Measurements from ENCODE around the gene ZNF33A. TPM values are rescaled to one million over a fixed set of nuclear protein-coding genes. Genes with fewer than 3 reads are reported as not detected.
"Not testable (repeated sequence)": the region's sequence is repeated elsewhere in the genome, so short reads cannot be mapped to it uniquely, and the experiment has no call there.

The ZNF33A gene
- total RNA-seq, 1 donor from 2014 or later: 24.3 TPM

- intact Hi-C loops (cut with micrococcal nuclease): no loop called here
- peaks cover 3% of the 10 kb centered on the region for H3K9me3 ChIP-seq (replicated peaks)
These were observed 62.1 kb downstream of the ZNF33A start for GRCh38 chr10:38072552-38072951.

DNA sequence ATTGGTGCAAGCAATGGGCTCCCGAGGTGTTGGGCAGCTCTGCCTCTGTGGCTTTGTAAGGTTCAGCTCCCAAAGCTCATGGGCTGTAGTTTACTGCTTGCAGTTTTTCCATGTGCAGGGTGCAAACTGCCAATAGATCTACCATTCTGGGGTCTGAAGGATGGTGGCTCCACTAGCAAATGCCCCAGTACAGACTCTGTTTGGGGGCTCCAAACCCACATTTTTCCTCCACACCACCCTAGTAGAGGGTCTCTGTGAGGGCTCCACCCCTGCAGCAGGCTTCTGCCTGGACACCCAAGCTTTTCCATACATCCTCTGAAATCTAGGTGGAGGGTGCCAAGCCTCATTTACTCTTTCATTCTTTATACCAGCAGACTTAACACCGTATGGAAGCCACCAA lies 66.2 kb downstream of the ZNF33A start:
- no peaks in the 10 kb centered on the region for H3K4me1 ChIP-seq
- DNase-seq: no peak
- no peak for TF ChIP-seq CTCF (IDR thresholded peaks at IDR 0.05; ENCODE audit: borderline replicate concordance)
- intact Hi-C loops (cut with micrococcal nuclease): no loop called here
- no peak overlapping the region for H3K27ac ChIP-seq (replicated peaks)
- no peaks in the 10 kb centered on the region for H3K36me3 ChIP-seq
- H3K9me3 ChIP-seq (replicated peaks): peaks cover 3% of the 10 kb centered on the region
- no peaks in the 10 kb centered on the region for H3K27me3 ChIP-seq (ENCODE audit: low read depth)
- no peak overlapping the region for H3K4me3 ChIP-seq

More at GRCh38 chr10:38072552-38072951, 62.1 kb downstream of the ZNF33A start:
- TF ChIP-seq CTCF (IDR thresholded peaks at IDR 0.05; ENCODE audit: borderline replicate concordance): no peak
- no peaks in the 10 kb centered on the region for H3K36me3 ChIP-seq
- H3K27me3 ChIP-seq (ENCODE audit: low read depth): no peaks in the 10 kb centered on the region
- no peak for DNase-seq
- no peaks in the 10 kb centered on the region for H3K4me1 ChIP-seq
- no peak overlapping the region for H3K27ac ChIP-seq (replicated peaks)
- H3K4me3 ChIP-seq: no peak overlapping the region

- H3K9me3 ChIP-seq (replicated peaks); intact Hi-C loops (cut with micrococcal nuclease); H3K27me3 ChIP-seq (ENCODE audit: low read depth); DNase-seq: not testable (repeated sequence)
- H3K36me3 ChIP-seq: peaks cover 26% of the 10 kb centered on the region
- H3K4me3 ChIP-seq: peak overlapping the region; percentile 82
- H3K4me1 ChIP-seq: peaks cover 20% of the 10 kb centered on the region
- peak overlapping the region; percentile 87 for H3K27ac ChIP-seq (replicated peaks)
These were observed 82.8 kb downstream of the ZNF33A start for GRCh38 chr10:38093318-38093717.

GRCh38 chr10:38093816-38094157 lies 83.3 kb downstream of the ZNF33A start:
- Histone ChIP-seq H3K4me1 (peaks cover 20% of the 10 kb centered on the region), H3K36me3 (peaks cover 31% of the 10 kb centered on the region), H3K27me3 (ENCODE audit: low read depth) (no peaks in the 10 kb centered on the region), H3K27ac (replicated peaks) (peak overlapping the region; percentile 87), H3K4me3 (peak overlapping the region; percentile 82), H3K9me3 (replicated peaks) (peaks cover 8% of the 10 kb centered on the region)
- no peak for DNase-seq
- intact Hi-C loops (cut with micrococcal nuclease): no loop called here
- TF ChIP-seq CTCF (IDR thresholded peaks at IDR 0.05; ENCODE audit: borderline replicate concordance): no peak

DNA sequence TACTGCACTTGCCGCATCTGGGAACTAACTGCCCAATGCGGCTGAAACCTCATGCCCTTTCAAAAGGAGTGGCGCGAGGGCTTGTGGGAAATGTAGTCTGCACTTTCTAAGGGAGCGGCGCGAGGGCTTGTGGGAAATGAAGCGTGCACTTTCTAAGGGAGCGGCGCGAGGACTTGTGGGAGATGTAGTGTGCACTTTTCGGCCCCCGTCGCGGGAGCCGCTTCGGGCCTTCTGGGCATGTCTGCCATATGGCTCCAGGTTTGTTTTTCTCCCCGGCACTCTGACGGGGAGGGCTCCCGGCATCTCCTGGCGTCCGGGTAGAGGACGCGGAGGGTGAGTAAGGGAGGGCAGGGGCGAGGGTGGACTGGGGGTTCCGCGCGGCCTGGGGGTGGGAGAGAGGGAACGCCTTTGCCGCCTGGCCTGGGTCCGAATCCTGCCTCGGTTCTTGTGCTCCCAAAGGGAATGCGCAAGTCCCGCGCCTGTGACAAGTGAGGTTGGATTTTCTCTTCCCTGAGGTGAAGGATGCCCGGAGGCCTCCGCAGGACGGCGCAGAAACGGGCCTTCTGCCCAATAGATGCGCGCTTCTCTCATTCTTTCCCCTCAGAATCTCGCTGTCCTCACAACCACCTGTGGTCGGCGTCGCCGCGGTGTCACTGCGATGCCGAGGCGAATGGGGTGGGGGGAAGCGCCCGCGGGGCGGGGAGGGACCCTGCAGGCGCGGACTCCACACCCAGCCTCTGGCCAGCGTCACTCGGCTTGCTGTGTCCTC lies 83.9 kb downstream of the ZNF33A start, which contains the start of gene ZNF37A:
ZNF37A (plus strand) TSS at position 180 of the 769 bp plus-strand sequence. CDS start 2,281 bp downstream, outside the sequence.
- peak within 1 kb of the TSS; percentile 87 for H3K27ac ChIP-seq (replicated peaks)
- no peak for TF ChIP-seq CTCF (IDR thresholded peaks at IDR 0.05; ENCODE audit: borderline replicate concordance)

GRCh38 chr10:38094927-38095574 lies 84.6 kb downstream of the ZNF33A start:
- peaks cover 43% of the 10 kb centered on the region for H3K36me3 ChIP-seq
- peaks cover 20% of the 10 kb centered on the region for H3K4me1 ChIP-seq
- no peak for TF ChIP-seq CTCF (IDR thresholded peaks at IDR 0.05; ENCODE audit: borderline replicate concordance)
- peak overlapping the region; percentile 87 for H3K27ac ChIP-seq (replicated peaks)
- DNase-seq: no peak
- peak overlapping the region; percentile 82 for H3K4me3 ChIP-seq
- intact Hi-C loops (cut with micrococcal nuclease): no loop called here
- H3K27me3 ChIP-seq (ENCODE audit: low read depth): no peaks in the 10 kb centered on the region
- peaks cover 20% of the 10 kb centered on the region for H3K9me3 ChIP-seq (replicated peaks)

More for the DNA sequence above, 83.9 kb downstream of the ZNF33A start, which contains the start of gene ZNF37A:
- peak within 1 kb of the TSS; percentile 82 for H3K4me3 ChIP-seq
- DNase-seq: peak; percentile 93
- peaks cover 36% of the 10 kb centered on the region for H3K36me3 ChIP-seq
- peaks cover 20% of the 10 kb centered on the region for H3K4me1 ChIP-seq
- H3K9me3 ChIP-seq (replicated peaks): peaks cover 13% of the 10 kb centered on the region
- intact Hi-C loops (cut with micrococcal nuclease): no loop called here
- H3K27me3 ChIP-seq (ENCODE audit: low read depth): no peaks in the 10 kb centered on the region
